MM.1S (cell line): ENCODE results near the gene SERHL2.
A peak's percentile ranks its signal among the peaks of the same experiment; 100 is the strongest.

Experiments
- DNase-seq: peaks from one replicate; pipeline ENCODE4 v3.0.0-alpha.2; 2015
- H2AFZ ChIP-seq: fragments of 300-600 bp; sonication (generic); 2 replicates; pipeline ENCODE4 v1.6.0; 2016; ENCODE audit warnings: antibody characterized with exemption, low read length
- H3F3A ChIP-seq: fragments of 300-600 bp; sonication (generic); 2 replicates; pipeline ENCODE4 v1.6.1; 2016; ENCODE audit warnings: mild to moderate bottlenecking, antibody characterized with exemption, low read length, moderate library complexity, mixed read lengths; ENCODE audit not compliant: insufficient read depth
- H3K27ac ChIP-seq: fragments of 300-600 bp; sonication (generic); 2 replicates; pipeline ENCODE4 v1.5.1; 2016; ENCODE audit warnings: mild to moderate bottlenecking, low read length
- H3K27me3 ChIP-seq: fragments of 300-600 bp; sonication (generic); replicated peaks from 2 replicates; pipeline ENCODE4 v1.6.0; 2016; ENCODE audit warnings: low read length; ENCODE audit not compliant: insufficient read depth
- H3K36me3 ChIP-seq: fragments of 300-600 bp; sonication (generic); replicated peaks from 2 replicates; pipeline ENCODE4 v1.6.1; 2016; ENCODE audit warnings: mild to moderate bottlenecking, low read length, mixed read lengths; ENCODE audit not compliant: insufficient read depth
- H3K4me1 ChIP-seq: fragments of 300-600 bp; sonication (generic); 2 replicates; pipeline ENCODE4 v1.6.1; 2016; ENCODE audit warnings: low read length, mixed read lengths
- H3K4me2 ChIP-seq: fragments of 300-600 bp; sonication (generic); 2 replicates; pipeline ENCODE4 v1.6.0; 2016; ENCODE audit warnings: low read depth, low read length
- H3K4me3 ChIP-seq: fragments of 300-600 bp; sonication (generic); 2 replicates; pipeline ENCODE4 v1.5.1; 2016; ENCODE audit warnings: low read length, mixed read lengths
- H3K79me2 ChIP-seq: fragments of 300-600 bp; sonication (generic); 2 replicates; pipeline ENCODE4 v1.6.1; 2016; ENCODE audit warnings: mixed run types, low read length, mixed read lengths
- H3K9ac ChIP-seq: fragments of 300-600 bp; sonication (generic); 2 replicates; pipeline ENCODE4 v1.6.1; 2016; ENCODE audit warnings: low read length, mixed read lengths
- H3K9me2 ChIP-seq: fragments of 300-600 bp; sonication (generic); replicated peaks from 2 replicates; pipeline ENCODE4 v1.6.1; 2016; ENCODE audit warnings: mild to moderate bottlenecking, low read length, mixed read lengths; ENCODE audit not compliant: insufficient read depth
- H3K9me3 ChIP-seq: fragments of 300-600 bp; sonication (generic); replicated peaks from 2 replicates; pipeline ENCODE4 v1.6.1; 2016; ENCODE audit warnings: mild to moderate bottlenecking, low read length, mixed read lengths; ENCODE audit not compliant: insufficient read depth
- H4K20me1 ChIP-seq: fragments of 300-600 bp; sonication (generic); 2 replicates; pipeline ENCODE4 v1.6.1; 2016; ENCODE audit warnings: mild to moderate bottlenecking, low read length, moderate library complexity, mixed read lengths; ENCODE audit not compliant: insufficient read depth
- EZH2 ChIP-seq: fragments of 300-600 bp; sonication (generic); optimal IDR thresholded peaks from 2 replicates; pipeline ENCODE3; 2017; ENCODE audit warnings: low read depth, mild to moderate bottlenecking, antibody characterized with exemption, low read length, mixed read lengths
- EZH2phosphoT487 ChIP-seq: fragments of 300-600 bp; sonication (generic); IDR thresholded peaks from 2 replicates; pipeline ENCODE4 v1.6.1; 2018; ENCODE audit warnings: antibody characterized with exemption, low read length
- TF ChIP-seq, protein P1 (sequence below): fragments of 300-600 bp; sonication (generic); IDR thresholded peaks from 2 replicates; pipeline ENCODE4 v1.5.1; 2016; ENCODE audit warnings: antibody characterized with exemption, low read length, mixed read lengths

The SERHL2 gene

DNA sequence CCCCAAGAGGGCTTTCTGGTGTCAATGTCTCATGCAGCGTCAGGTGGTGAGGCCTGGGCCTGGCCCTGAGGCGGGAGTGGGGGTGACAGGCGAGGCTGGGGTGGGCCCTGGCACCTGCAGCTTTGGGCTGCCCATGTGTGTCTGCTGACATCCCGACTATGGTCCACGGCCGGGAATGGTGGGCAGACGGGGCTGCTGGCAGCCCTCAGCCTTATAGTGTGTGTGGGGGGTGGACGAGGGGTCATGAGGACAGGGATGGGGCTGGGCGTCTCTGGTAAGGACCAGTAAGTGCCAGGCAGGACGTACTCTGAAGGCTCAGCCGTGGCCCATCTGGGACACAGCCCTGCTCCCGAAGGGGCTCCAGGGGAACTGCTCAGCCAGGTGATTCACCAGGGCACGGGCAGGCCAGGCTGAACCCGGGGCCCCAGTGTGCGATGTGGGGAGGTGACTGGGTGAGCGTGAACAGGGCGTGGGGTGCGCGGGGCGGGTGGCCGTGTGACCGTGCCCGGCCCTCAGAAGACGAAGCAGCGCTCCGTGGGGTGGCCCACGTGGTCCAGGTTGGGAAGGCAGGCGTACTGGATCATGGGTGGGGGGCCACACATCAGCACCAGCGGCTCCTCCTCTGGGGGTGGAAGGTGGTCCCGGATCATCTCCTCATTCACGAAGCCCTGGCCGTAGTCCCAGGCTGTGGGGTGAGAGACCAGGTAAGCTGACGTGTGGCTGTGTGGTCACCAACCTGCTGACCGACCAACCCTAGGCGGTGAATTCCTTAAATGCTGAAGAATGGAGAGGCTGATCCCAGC, 65.7 kb downstream of the SERHL2 start:
- Histone ChIP-seq H3K9me3 (no peaks in the 10 kb centered on the region), H3K36me3 (no peaks in the 10 kb centered on the region), H3F3A (peaks cover 23% of the 10 kb centered on the region), H3K79me2 (no peaks in the 10 kb centered on the region), H3K27me3 (no peaks in the 10 kb centered on the region), H3K4me2 (no peak overlapping the region), H3K9ac (no peak overlapping the region), H3K27ac (no peak overlapping the region), H3K4me3 (no peak overlapping the region), H2AFZ (no peak overlapping the region), H3K4me1 (peaks cover 21% of the 10 kb centered on the region), H3K9me2 (no peaks in the 10 kb centered on the region), H4K20me1 (no peaks in the 10 kb centered on the region)
- TF ChIP-seq EZH2: no peak
- TF ChIP-seq, protein P1, sequence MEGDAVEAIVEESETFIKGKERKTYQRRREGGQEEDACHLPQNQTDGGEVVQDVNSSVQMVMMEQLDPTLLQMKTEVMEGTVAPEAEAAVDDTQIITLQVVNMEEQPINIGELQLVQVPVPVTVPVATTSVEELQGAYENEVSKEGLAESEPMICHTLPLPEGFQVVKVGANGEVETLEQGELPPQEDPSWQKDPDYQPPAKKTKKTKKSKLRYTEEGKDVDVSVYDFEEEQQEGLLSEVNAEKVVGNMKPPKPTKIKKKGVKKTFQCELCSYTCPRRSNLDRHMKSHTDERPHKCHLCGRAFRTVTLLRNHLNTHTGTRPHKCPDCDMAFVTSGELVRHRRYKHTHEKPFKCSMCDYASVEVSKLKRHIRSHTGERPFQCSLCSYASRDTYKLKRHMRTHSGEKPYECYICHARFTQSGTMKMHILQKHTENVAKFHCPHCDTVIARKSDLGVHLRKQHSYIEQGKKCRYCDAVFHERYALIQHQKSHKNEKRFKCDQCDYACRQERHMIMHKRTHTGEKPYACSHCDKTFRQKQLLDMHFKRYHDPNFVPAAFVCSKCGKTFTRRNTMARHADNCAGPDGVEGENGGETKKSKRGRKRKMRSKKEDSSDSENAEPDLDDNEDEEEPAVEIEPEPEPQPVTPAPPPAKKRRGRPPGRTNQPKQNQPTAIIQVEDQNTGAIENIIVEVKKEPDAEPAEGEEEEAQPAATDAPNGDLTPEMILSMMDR: no peak
- TF ChIP-seq EZH2phosphoT487: no peak
- DNase-seq: no peak

DNA sequence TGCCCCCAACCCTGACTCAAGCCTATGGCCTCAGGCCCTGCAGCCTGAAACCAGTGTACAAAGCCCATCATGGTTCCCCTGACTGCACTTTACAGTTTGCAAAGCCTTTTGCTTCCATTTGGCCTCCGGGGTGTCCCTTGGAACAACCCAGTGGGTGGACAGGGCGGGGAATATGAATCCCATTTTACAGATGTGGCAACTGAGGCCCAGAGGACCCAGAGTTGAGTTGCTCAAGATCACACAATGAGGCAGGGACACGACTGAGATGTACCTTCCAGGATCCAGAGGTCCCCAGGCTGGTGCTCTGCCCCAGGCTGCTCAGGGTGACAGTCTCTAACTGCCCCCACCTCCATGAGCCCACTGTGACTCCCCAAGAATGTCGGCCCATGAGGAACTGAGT, 66.3 kb downstream of the SERHL2 start:
- no peaks in the 10 kb centered on the region for H3K9me3 ChIP-seq
- no peak overlapping the region for H3K27ac ChIP-seq
- H3K9ac ChIP-seq: no peak overlapping the region
- no peaks in the 10 kb centered on the region for H4K20me1 ChIP-seq
- no peak for DNase-seq
- no peak for TF ChIP-seq EZH2phosphoT487
- TF ChIP-seq, protein P1: no peak
- TF ChIP-seq EZH2: no peak
- peaks cover 21% of the 10 kb centered on the region for H3K4me1 ChIP-seq
- H3K4me3 ChIP-seq: no peak overlapping the region
- H2AFZ ChIP-seq: no peak overlapping the region
- no peaks in the 10 kb centered on the region for H3K9me2 ChIP-seq
- H3K36me3 ChIP-seq: no peaks in the 10 kb centered on the region
- no peak overlapping the region for H3K4me2 ChIP-seq
- H3K79me2 ChIP-seq: no peaks in the 10 kb centered on the region
- peaks cover 23% of the 10 kb centered on the region for H3F3A ChIP-seq
- H3K27me3 ChIP-seq: no peaks in the 10 kb centered on the region

DNA sequence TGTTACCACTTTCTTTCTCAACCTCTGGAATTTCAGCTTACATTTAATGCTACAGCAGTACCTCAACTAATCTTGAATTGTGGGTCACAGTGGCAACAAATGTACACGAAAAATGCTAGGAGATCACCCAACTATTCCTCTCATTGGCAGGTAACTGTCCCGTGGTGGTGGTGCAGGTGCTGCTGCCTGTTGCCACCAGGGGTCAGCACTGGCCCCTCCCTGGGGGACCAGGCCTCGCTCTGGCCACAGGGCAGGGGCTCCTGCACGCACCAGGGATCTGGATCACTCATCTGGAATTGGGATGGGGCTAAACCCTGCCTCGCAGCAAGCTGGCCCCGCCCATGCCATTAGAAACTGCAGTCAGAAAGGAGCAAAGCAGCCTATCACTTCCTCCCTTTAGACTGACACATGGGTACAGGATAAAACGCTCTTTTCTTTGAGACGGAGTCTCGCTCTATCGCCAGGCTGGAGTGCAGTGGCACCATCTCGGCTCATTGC, 67.8 kb downstream of the SERHL2 start:
- H3K9me3 ChIP-seq: no peaks in the 10 kb centered on the region
- no peaks in the 10 kb centered on the region for H3K27me3 ChIP-seq
- H3F3A ChIP-seq: peaks cover 12% of the 10 kb centered on the region
- no peaks in the 10 kb centered on the region for H3K9me2 ChIP-seq
- H3K4me1 ChIP-seq: peaks cover 21% of the 10 kb centered on the region
- DNase-seq: peak; percentile 55
- H3K4me2 ChIP-seq: no peak overlapping the region
- no peaks in the 10 kb centered on the region for H3K36me3 ChIP-seq
- no peak overlapping the region for H3K4me3 ChIP-seq
- H4K20me1 ChIP-seq: no peaks in the 10 kb centered on the region
- TF ChIP-seq EZH2phosphoT487 (no peak), EZH2 (no peak)
- TF ChIP-seq, protein P1: peak; percentile 96
- no peak overlapping the region for H3K27ac ChIP-seq
- no peaks in the 10 kb centered on the region for H3K79me2 ChIP-seq
- no peak overlapping the region for H2AFZ ChIP-seq
- H3K9ac ChIP-seq: no peak overlapping the region
